ENCODE results near the gene POLR2I.

- TF ChIP-seq CTCF (IDR thresholded peaks at IDR 0.05) (no peak), EZH2 (IDR thresholded peaks at IDR 0.05; ENCODE audit: borderline replicate concordance, insufficient read depth, low read depth, low read length, poor library complexity, severe bottlenecking) (no peak)
Observed at GRCh38 chr19:36153126-36153525, 38.5 kb upstream of the POLR2I start.
